B cell (primary cell): ENCODE results near the gene EFCAB8. TPM values are rescaled to one million over a fixed set of nuclear protein-coding genes. Genes with fewer than 3 reads are reported as not detected.

Source experiments
- ATAC-seq: fragments of 200-7000 bp; cut with Tn5 transposase; one replicate; pipeline ENCODE4 v1.10.0; 2021; ENCODE audit warnings: low read depth, mild to moderate bottlenecking, moderate number of reproducible peaks, moderate library complexity
- CTCF ChIA-PET: fragments of 350-600 bp; sonication (Branson Sonifier 250); formaldehyde crosslinking; loops from one replicate; lab custom pipeline; 2021; ENCODE audit warnings: antibody characterized with exemption, inconsistent platforms; lab: Charles Lee
- POLR2A ChIA-PET: fragments of 350-600 bp; sonication (Branson Sonifier 250); formaldehyde crosslinking; loops from one replicate; lab custom pipeline; 2021; ENCODE audit warnings: antibody characterized with exemption; lab: Charles Lee
- DNase-seq: peaks from one replicate; pipeline ENCODE4 v3.0.0; 2013
- H2AFZ ChIP-seq: 2 replicates; pipeline ENCODE4 v1.6.1; 2012; ENCODE audit warnings: mild to moderate bottlenecking, low read depth, low read length; ENCODE audit not compliant: insufficient read depth, poor library complexity, severe bottlenecking
- H3K27ac ChIP-seq, 2 donors: 1 replicate in 1 of 2; 2 replicates in 1 of 2; pipeline ENCODE4 v1.5.1; 2012 to 2013; ENCODE audit warnings: low read length in 2 of 2, mild to moderate bottlenecking in 2 of 2, moderate library complexity in 1 of 2
- H3K27me3 ChIP-seq, 4 experiments: fragments of 200-600 bp in 1 of 4; sonication (generic) in 1 of 4; replicated peaks in 1 of 4; 1 replicate in 2 of 4; 2 replicates in 2 of 4; pipeline versions ENCODE4 v1.6.1 to v1.7.0; 2013 to 2016; ENCODE audit warnings: low read length in 3 of 4, mild to moderate bottlenecking in 2 of 4, mixed read lengths in 1 of 4, moderate library complexity in 1 of 4; ENCODE audit not compliant: insufficient read depth in 4 of 4, control insufficient read depth in 3 of 4; ENCODE audit errors: control extremely low read depth in 1 of 4
- H3K36me3 ChIP-seq, 2 experiments: replicated peaks in 1 of 2; 1 replicate in 1 of 2; 2 replicates in 1 of 2; pipeline versions ENCODE4 v1.6.1 to v1.7.1; 2013; ENCODE audit warnings: low read length in 1 of 2; ENCODE audit not compliant: insufficient read depth in 2 of 2, control insufficient read depth in 1 of 2; ENCODE audit errors: control extremely low read depth in 1 of 2, extremely low read depth in 1 of 2
- H3K4me1 ChIP-seq, 2 donors: fragments of 200-600 bp in 1 of 2; sonication (generic) in 1 of 2; 1 replicate in 1 of 2; 2 replicates in 1 of 2; pipeline versions ENCODE4 v1.5.1 to v1.6.1; 2013 to 2017; ENCODE audit warnings: low read length in 2 of 2; ENCODE audit not compliant: control insufficient read depth in 2 of 2, insufficient read depth in 2 of 2
- H3K4me2 ChIP-seq: replicated peaks from 2 replicates; pipeline ENCODE3; 2012; ENCODE audit warnings: mild to moderate bottlenecking, low read depth, low read length; ENCODE audit not compliant: poor library complexity, severe bottlenecking
- H3K4me3 ChIP-seq, 5 experiments: fragments of 200-600 bp in 1 of 5; sonication (generic) in 1 of 5; 1 replicate in 3 of 5; 2 replicates in 2 of 5; pipeline versions ENCODE4 v1.5.1 to v1.7.0; 2011 to 2016; ENCODE audit warnings: low read length in 4 of 5, mild to moderate bottlenecking in 4 of 5, low read depth in 2 of 5, control low read depth in 1 of 5, moderate library complexity in 1 of 5; ENCODE audit not compliant: insufficient read depth in 1 of 5; ENCODE audit errors: control extremely low read depth in 1 of 5, extremely low read depth in 1 of 5
- H3K79me2 ChIP-seq: fragments of 200-600 bp; sonication (generic); one replicate; pipeline ENCODE4 v1.6.0; 2016; ENCODE audit warnings: low read length; ENCODE audit not compliant: control insufficient read depth, insufficient read depth
- H3K9ac ChIP-seq: fragments of 200-600 bp; sonication (generic); 2 replicates; pipeline ENCODE4 v1.6.1; 2017; ENCODE audit warnings: mild to moderate bottlenecking, low read length, moderate library complexity
- H3K9me3 ChIP-seq, 3 donors: one replicate each; pipeline versions ENCODE4 v1.6.1 to v1.7.1; 2013; ENCODE audit warnings: low read length in 2 of 3; ENCODE audit not compliant: control insufficient read depth in 2 of 3, insufficient read depth in 1 of 3; ENCODE audit errors: control extremely low read depth in 1 of 3
- H4K20me1 ChIP-seq: 2 replicates; pipeline ENCODE4 v1.6.0; 2012; ENCODE audit warnings: mild to moderate bottlenecking, low read length; ENCODE audit not compliant: insufficient read depth, control insufficient read depth, poor library complexity, severe bottlenecking
- H3K27ac Mint-ChIP-seq: one replicate; pipeline ENCODE4 v1.8.0; 2021; ENCODE audit warnings: mixed read lengths
- H3K27me3 Mint-ChIP-seq: one replicate; pipeline ENCODE4 v1.8.0; 2021; ENCODE audit warnings: mixed read lengths
- H3K4me1 Mint-ChIP-seq: one replicate; pipeline ENCODE4 v1.8.0; 2021; ENCODE audit warnings: mixed read lengths
- H3K4me3 Mint-ChIP-seq: one replicate; pipeline ENCODE4 v1.8.0; 2021; ENCODE audit warnings: mixed read lengths
- H3K9me3 Mint-ChIP-seq: one replicate; pipeline ENCODE4 v1.8.0; 2022; ENCODE audit warnings: mixed read lengths; ENCODE audit not compliant: insufficient read depth
- EZH2 ChIP-seq: IDR thresholded peaks from 2 replicates; pipeline ENCODE4 v1.6.1; 2012; ENCODE audit warnings: borderline replicate concordance, low read depth, mild to moderate bottlenecking, moderate library complexity, low read length; ENCODE audit not compliant: insufficient read depth, poor library complexity, severe bottlenecking
- WGBS: methylation state at CpG from one replicate; pipeline ENCODE4 v1.1.5; 2013; ENCODE audit warnings: missing lambda C conversion rate; ENCODE audit not compliant: insufficient coverage; 5-methylcytosine and 5-hydroxymethylcytosine counted together
- intact Hi-C: fragments of 100-400 bp; cut with micrococcal nuclease; formaldehyde crosslinking; loops from one replicate; pipeline ENCODE4 v1.10.0; 2022
- polyA plus RNA-seq: library from polyadenylated mRNA; depleted of rRNA; stranded (reverse); fragments of >200 nt; gene quantifications from 2 replicates; pipeline ENCODE4 v1.2.3, GENCODE V29; 2012
- total RNA-seq, 2 donors: library from RNA; stranded (reverse); fragments of 120-200 nt in 1 of 2; gene quantifications; 1 replicate in 1 of 2; 2 replicates in 1 of 2; pipeline versions ENCODE4 v1.2.3 to v1.2.4, GENCODE V29; 2013 to 2022
- TF ChIP-seq, protein P1 (sequence below): fragments of 200-600 bp; IDR thresholded peaks from one replicate; pipeline ENCODE4 v1.8.0; 2022; ENCODE audit warnings: antibody characterized with exemption, mild to moderate bottlenecking

The EFCAB8 gene
- total and polyA plus RNA-seq, 2 donors (not counting 1 experiment from before 2014, with no cell fraction given) = 0.72 to 2.3 TPM

DNA sequence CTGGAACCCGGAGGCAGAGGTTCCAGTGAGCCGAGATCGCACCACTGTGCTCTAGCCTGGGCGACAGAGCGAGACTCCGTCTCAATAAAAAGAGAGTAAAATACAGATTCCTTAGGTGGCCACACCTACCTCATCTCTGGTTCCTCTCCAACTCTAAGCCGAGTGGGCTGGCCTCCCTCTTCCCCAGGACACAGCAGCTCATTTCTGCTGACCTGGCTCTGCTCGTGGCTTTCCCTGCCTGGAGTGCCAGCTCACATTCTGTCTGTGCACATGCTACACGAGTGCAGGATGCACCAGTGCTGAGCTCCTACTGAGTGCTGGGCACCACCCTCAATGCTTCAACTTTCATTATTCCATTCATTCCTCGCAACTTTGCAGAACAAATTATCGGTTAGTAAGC lies 28.8 kb downstream of the EFCAB8 start:
- Mint-ChIP-seq H3K4me1 (no peaks in the 10 kb centered on the region), H3K27me3 (no peaks in the 10 kb centered on the region), H3K4me3 (no peak overlapping the region), H3K9me3 (no peaks in the 10 kb centered on the region), H3K27ac (no peak overlapping the region)
- intact Hi-C loops = no loop called here
- Histone ChIP-seq H4K20me1 (no peaks in the 10 kb centered on the region), H2AFZ (no peak overlapping the region), H3K79me2 (no peaks in the 10 kb centered on the region), H3K9me3 (no peaks in the 10 kb centered on the region), H3K27ac (no peak overlapping the region), H3K4me3 (no peak overlapping the region), H3K9ac (no peak overlapping the region), H3K36me3 (no peaks in the 10 kb centered on the region), H3K27me3 (no peaks in the 10 kb centered on the region), H3K4me1 (no peaks in the 10 kb centered on the region), H3K4me2 (no peak overlapping the region)
- 87% methylated on average over 9 of the region's 11 CpGs for WGBS
- ChIA-PET POLR2A (no interaction called here), CTCF (interaction anchor here (1.5 kb wide), 1 partner anchor 14 kb away, joined by 6 read pairs; no protein-coding TSS in a partner anchor)
- DNase-seq (no peak), ATAC-seq (no peak)
- TF ChIP-seq, protein P1, sequence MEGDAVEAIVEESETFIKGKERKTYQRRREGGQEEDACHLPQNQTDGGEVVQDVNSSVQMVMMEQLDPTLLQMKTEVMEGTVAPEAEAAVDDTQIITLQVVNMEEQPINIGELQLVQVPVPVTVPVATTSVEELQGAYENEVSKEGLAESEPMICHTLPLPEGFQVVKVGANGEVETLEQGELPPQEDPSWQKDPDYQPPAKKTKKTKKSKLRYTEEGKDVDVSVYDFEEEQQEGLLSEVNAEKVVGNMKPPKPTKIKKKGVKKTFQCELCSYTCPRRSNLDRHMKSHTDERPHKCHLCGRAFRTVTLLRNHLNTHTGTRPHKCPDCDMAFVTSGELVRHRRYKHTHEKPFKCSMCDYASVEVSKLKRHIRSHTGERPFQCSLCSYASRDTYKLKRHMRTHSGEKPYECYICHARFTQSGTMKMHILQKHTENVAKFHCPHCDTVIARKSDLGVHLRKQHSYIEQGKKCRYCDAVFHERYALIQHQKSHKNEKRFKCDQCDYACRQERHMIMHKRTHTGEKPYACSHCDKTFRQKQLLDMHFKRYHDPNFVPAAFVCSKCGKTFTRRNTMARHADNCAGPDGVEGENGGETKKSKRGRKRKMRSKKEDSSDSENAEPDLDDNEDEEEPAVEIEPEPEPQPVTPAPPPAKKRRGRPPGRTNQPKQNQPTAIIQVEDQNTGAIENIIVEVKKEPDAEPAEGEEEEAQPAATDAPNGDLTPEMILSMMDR = no peak
- TF ChIP-seq EZH2 = no peak

DNA sequence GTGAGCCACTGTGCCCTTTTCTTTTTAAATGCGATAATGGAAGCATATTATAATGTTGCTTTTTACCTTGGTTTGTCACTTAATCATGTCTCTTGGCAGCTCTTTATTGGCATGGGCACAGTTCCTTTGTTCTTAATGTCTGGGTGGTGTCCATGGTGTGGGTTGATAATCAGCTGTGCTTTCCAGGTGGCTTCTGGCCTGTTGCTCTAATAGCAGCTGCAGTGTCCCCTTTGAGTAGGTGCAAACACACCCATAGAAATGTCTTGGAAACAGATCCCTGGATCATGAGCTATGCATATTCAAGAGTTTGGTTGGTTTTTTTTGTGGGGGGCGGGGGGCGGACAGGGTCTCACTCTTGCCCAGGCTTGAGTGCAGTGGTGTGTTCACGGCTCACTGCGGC lies 29.9 kb downstream of the EFCAB8 start:
- ChIA-PET POLR2A (no interaction called here), CTCF (interaction anchor here (1.5 kb wide), 1 partner anchor 13 kb away, joined by 6 read pairs; no protein-coding TSS in a partner anchor)
- intact Hi-C loops = no loop called here
- ATAC-seq (no peak), DNase-seq (no peak)
- WGBS = 100% methylated on average over 5 of the region's 5 CpGs
- Histone ChIP-seq H2AFZ (no peak overlapping the region), H3K27me3 (no peaks in the 10 kb centered on the region), H3K4me3 (no peak overlapping the region), H3K4me1 (no peaks in the 10 kb centered on the region), H3K27ac (no peak overlapping the region), H4K20me1 (no peaks in the 10 kb centered on the region), H3K9ac (no peak overlapping the region), H3K79me2 (no peaks in the 10 kb centered on the region), H3K9me3 (no peaks in the 10 kb centered on the region), H3K4me2 (no peak overlapping the region), H3K36me3 (no peaks in the 10 kb centered on the region)
- Mint-ChIP-seq H3K27me3 (no peaks in the 10 kb centered on the region), H3K9me3 (no peaks in the 10 kb centered on the region), H3K27ac (no peak overlapping the region), H3K4me3 (no peak overlapping the region), H3K4me1 (no peaks in the 10 kb centered on the region)
- TF ChIP-seq, protein P1 = no peak
- no peak for TF ChIP-seq EZH2
